ENCODE results near the gene SLC10A7. TPM values are rescaled to one million over a fixed set of nuclear protein-coding genes. Genes with fewer than 3 reads are reported as not detected.

SLC10A7 gene
- polyA plus RNA-seq, 6 donors from 2014 or later = 4.1 to 13.6 (median 8.0) TPM

- no peak overlapping the region for H3K4me3 Mint-ChIP-seq
- H3K27ac Mint-ChIP-seq = peak overlapping the region in 1 of 6 donors; percentile 59
- H3K4me1 Mint-ChIP-seq = no peaks in the 10 kb centered on the region
- H3K36me3 Mint-ChIP-seq = peaks cover 0 to 15% of the 10 kb centered on the region in 2 donors
- no peaks in the 10 kb centered on the region for H3K9me3 Mint-ChIP-seq
- no peak for ATAC-seq (ENCODE audit: low read depth in 2 of 2)
- no peak for DNase-seq
- no peaks in the 10 kb centered on the region for H3K27me3 Mint-ChIP-seq
Measured at GRCh38 chr4:146265950-146266490, 255.7 kb downstream of the SLC10A7 start.

GRCh38 chr4:146263793-146264192, 257.9 kb downstream of the SLC10A7 start:
- H3K27ac Mint-ChIP-seq = no peak overlapping the region
- H3K27me3 Mint-ChIP-seq = no peaks in the 10 kb centered on the region
- H3K4me3 Mint-ChIP-seq = no peak overlapping the region
- ATAC-seq (ENCODE audit: low read depth in 2 of 2) = no peak
- no peak for DNase-seq
- H3K36me3 Mint-ChIP-seq = peaks cover 0 to 20% of the 10 kb centered on the region in 2 donors
- H3K9me3 Mint-ChIP-seq = no peaks in the 10 kb centered on the region
- no peaks in the 10 kb centered on the region for H3K4me1 Mint-ChIP-seq

GRCh38 chr4:146261041-146261440, 260.7 kb downstream of the SLC10A7 start:
- DNase-seq (no peak), ATAC-seq (ENCODE audit: low read depth in 2 of 2) (no peak)
- H3K4me3 Mint-ChIP-seq = no peak overlapping the region
- H3K27ac Mint-ChIP-seq = no peak overlapping the region
- H3K27me3 Mint-ChIP-seq = no peaks in the 10 kb centered on the region
- peaks cover 0 to 21% of the 10 kb centered on the region in 2 donors for H3K36me3 Mint-ChIP-seq
- no peaks in the 10 kb centered on the region for H3K4me1 Mint-ChIP-seq
- no peaks in the 10 kb centered on the region for H3K9me3 Mint-ChIP-seq

GRCh38 chr4:146260521-146260920, 261.2 kb downstream of the SLC10A7 start:
- ATAC-seq (ENCODE audit: low read depth in 2 of 2) = no peak
- Mint-ChIP-seq H3K4me3 (no peak overlapping the region), H3K4me1 (no peaks in the 10 kb centered on the region), H3K36me3 (peaks cover 0 to 21% of the 10 kb centered on the region in 2 donors), H3K27ac (no peak overlapping the region), H3K27me3 (no peaks in the 10 kb centered on the region), H3K9me3 (no peaks in the 10 kb centered on the region)
- DNase-seq = no peak

- no peaks in the 10 kb centered on the region for H3K9me3 Mint-ChIP-seq
- no peak overlapping the region for H3K4me3 Mint-ChIP-seq
- H3K27ac Mint-ChIP-seq = no peak overlapping the region
- ATAC-seq (ENCODE audit: low read depth in 2 of 2) (no peak), DNase-seq (no peak)
- H3K4me1 Mint-ChIP-seq = no peaks in the 10 kb centered on the region
- H3K27me3 Mint-ChIP-seq = no peaks in the 10 kb centered on the region
- peaks cover 0 to 15% of the 10 kb centered on the region in 2 donors for H3K36me3 Mint-ChIP-seq
Measured at GRCh38 chr4:146257511-146257910, 264.2 kb downstream of the SLC10A7 start.

GRCh38 chr4:146256328-146256727, 265.4 kb downstream of the SLC10A7 start:
- no peak for ATAC-seq (ENCODE audit: low read depth in 2 of 2)
- Mint-ChIP-seq H3K36me3 (peaks cover 0 to 12% of the 10 kb centered on the region in 2 donors), H3K4me3 (no peak overlapping the region), H3K4me1 (no peaks in the 10 kb centered on the region), H3K9me3 (no peaks in the 10 kb centered on the region), H3K27me3 (no peaks in the 10 kb centered on the region), H3K27ac (no peak overlapping the region)
- DNase-seq = no peak

- Mint-ChIP-seq H3K9me3 (no peaks in the 10 kb centered on the region), H3K4me1 (no peaks in the 10 kb centered on the region), H3K4me3 (no peak overlapping the region), H3K27ac (no peak overlapping the region), H3K27me3 (no peaks in the 10 kb centered on the region), H3K36me3 (peaks cover 0 to 10% of the 10 kb centered on the region in 2 donors)
- DNase-seq (no peak), ATAC-seq (ENCODE audit: low read depth in 2 of 2) (no peak)
Measured at GRCh38 chr4:146255874-146256273, 265.9 kb downstream of the SLC10A7 start.

GRCh38 chr4:146255463-146255862, 266.3 kb downstream of the SLC10A7 start:
- H3K9me3 Mint-ChIP-seq = no peaks in the 10 kb centered on the region
- ATAC-seq (ENCODE audit: low read depth in 2 of 2) (no peak), DNase-seq (no peak)
- no peak overlapping the region for H3K27ac Mint-ChIP-seq
- H3K27me3 Mint-ChIP-seq = no peaks in the 10 kb centered on the region
- no peaks in the 10 kb centered on the region for H3K4me1 Mint-ChIP-seq
- H3K4me3 Mint-ChIP-seq = no peak overlapping the region
- H3K36me3 Mint-ChIP-seq = peaks cover 0 to 10% of the 10 kb centered on the region in 2 donors

- no peaks in the 10 kb centered on the region for H3K27me3 Mint-ChIP-seq
- no peak overlapping the region for H3K4me3 Mint-ChIP-seq
- ATAC-seq (ENCODE audit: low read depth in 2 of 2) = no peak
- DNase-seq = no peak
- no peaks in the 10 kb centered on the region for H3K9me3 Mint-ChIP-seq
- no peaks in the 10 kb centered on the region for H3K36me3 Mint-ChIP-seq
- H3K4me1 Mint-ChIP-seq = no peaks in the 10 kb centered on the region
- no peak overlapping the region for H3K27ac Mint-ChIP-seq
Measured at GRCh38 chr4:146252969-146253611, 268.6 kb downstream of the SLC10A7 start.

- Mint-ChIP-seq H3K9me3 (no peaks in the 10 kb centered on the region), H3K4me3 (no peak overlapping the region), H3K27me3 (peaks cover 0 to 13% (median 0%) of the 10 kb centered on the region in 3 donors), H3K36me3 (no peaks in the 10 kb centered on the region), H3K4me1 (peaks cover 0 to 11% (median 9%) of the 10 kb centered on the region in 3 donors), H3K27ac (no peak overlapping the region)
- no peak for DNase-seq
- ATAC-seq (ENCODE audit: low read depth in 2 of 2) = no peak
Measured at GRCh38 chr4:146247356-146247755, 274.4 kb downstream of the SLC10A7 start.

- Mint-ChIP-seq H3K27me3 (peaks cover 0 to 18% (median 3%) of the 10 kb centered on the region in 3 donors), H3K27ac (no peak overlapping the region), H3K4me1 (peaks cover 3 to 13% (median 11%) of the 10 kb centered on the region in 3 donors), H3K36me3 (no peaks in the 10 kb centered on the region), H3K4me3 (no peak overlapping the region), H3K9me3 (no peaks in the 10 kb centered on the region)
- DNase-seq (no peak), ATAC-seq (ENCODE audit: low read depth in 2 of 2) (no peak)
Measured at GRCh38 chr4:146246381-146246780, 275.4 kb downstream of the SLC10A7 start.

GRCh38 chr4:146245850-146246249, 275.9 kb downstream of the SLC10A7 start:
- Mint-ChIP-seq H3K36me3 (no peaks in the 10 kb centered on the region), H3K9me3 (no peaks in the 10 kb centered on the region), H3K27me3 (peaks cover 0 to 18% (median 3%) of the 10 kb centered on the region in 3 donors), H3K4me3 (no peak overlapping the region), H3K4me1 (peaks cover 3 to 13% (median 11%) of the 10 kb centered on the region in 3 donors), H3K27ac (no peak overlapping the region)
- DNase-seq = no peak
- ATAC-seq (ENCODE audit: low read depth in 2 of 2) = no peak

- Mint-ChIP-seq H3K9me3 (no peaks in the 10 kb centered on the region), H3K27ac (no peak overlapping the region), H3K36me3 (no peaks in the 10 kb centered on the region), H3K4me1 (peaks cover 3 to 13% (median 11%) of the 10 kb centered on the region in 3 donors), H3K27me3 (peaks cover 0 to 18% (median 3%) of the 10 kb centered on the region in 3 donors), H3K4me3 (no peak overlapping the region)
- no peak for DNase-seq
- no peak for ATAC-seq (ENCODE audit: low read depth in 2 of 2)
Measured at GRCh38 chr4:146245246-146245645, 276.5 kb downstream of the SLC10A7 start.

- ATAC-seq (ENCODE audit: low read depth in 2 of 2) = no peak
Measured at GRCh38 chr4:146244496-146244895, 277.2 kb downstream of the SLC10A7 start.

More at GRCh38 chr4:146244496-146244895, 277.2 kb downstream of the SLC10A7 start:
- Mint-ChIP-seq H3K36me3 (no peaks in the 10 kb centered on the region), H3K4me3 (no peak overlapping the region), H3K9me3 (no peaks in the 10 kb centered on the region), H3K27ac (peak overlapping the region in 1 of 6 donors; percentile 42), H3K27me3 (peaks cover 3 to 20% (median 7%) of the 10 kb centered on the region in 3 donors), H3K4me1 (peaks cover 3 to 13% (median 11%) of the 10 kb centered on the region in 3 donors)
- DNase-seq = no peak
